ENCODE data around the gene CAPN14. TPM values are rescaled to one million over a fixed set of nuclear protein-coding genes. Genes with fewer than 3 reads are reported as not detected.

Gene CAPN14
- total RNA-seq, 1 experiment from 2014 or later, result 0.23 TPM

DNA sequence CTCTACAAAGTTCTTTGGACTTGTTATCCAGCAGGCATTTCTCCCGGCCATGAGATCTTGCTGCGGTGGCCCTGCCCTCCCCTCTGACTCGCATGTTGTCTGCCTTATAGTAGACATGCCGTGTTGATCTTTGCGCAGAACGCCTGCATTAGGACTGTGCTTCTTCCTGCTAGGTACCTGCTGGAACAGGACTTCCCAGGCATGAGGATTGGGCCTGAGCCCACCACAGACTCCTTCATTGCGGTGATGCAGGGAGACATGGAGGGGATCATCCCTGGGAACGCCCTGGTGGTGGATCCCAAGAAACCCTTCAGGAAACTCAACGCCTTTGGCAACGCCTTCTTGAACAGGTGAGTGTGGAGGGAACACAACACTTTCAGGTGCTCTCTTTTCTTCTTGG lies 26.8 kb upstream of the CAPN14 start:
- Histone ChIP-seq H3K27me3 (replicated peaks; ENCODE audit: control insufficient read depth, insufficient read depth, low read length) (no peaks in the 10 kb centered on the region; the same call in 1 of the 2 replicates), H3K36me3 (ENCODE audit: control insufficient read depth, insufficient read depth, low read length) (no peaks in the 10 kb centered on the region), H3K9me3 (no peaks in the 10 kb centered on the region), H3K4me3 (ENCODE audit: low read depth, low read length) (no peak overlapping the region), H3K4me1 (no peaks in the 10 kb centered on the region)
- ChIA-PET POLR2A (no interaction called here), CTCF (no interaction called here)
- BruUV-seq (replicated peaks), result no TSS peak
- Mint-ChIP-seq H3K27me3 (ENCODE audit: insufficient read depth, unreplicated experiment) (peaks cover 3% of the 10 kb centered on the region), H3K4me1 (ENCODE audit: low read depth, unreplicated experiment) (no peaks in the 10 kb centered on the region), H3K27ac (ENCODE audit: unreplicated experiment) (no peak overlapping the region), H3K4me3 (ENCODE audit: unreplicated experiment) (no peak overlapping the region), H3K9me3 (ENCODE audit: unreplicated experiment) (no peaks in the 10 kb centered on the region), H3K36me3 (ENCODE audit: insufficient read depth, unreplicated experiment) (no peaks in the 10 kb centered on the region)
- intact Hi-C loops (cut with micrococcal nuclease; ENCODE audit: unreplicated experiment), result no loop called here
- no peak for DNase-seq
- TF ChIP-seq CTCF (IDR thresholded peaks at IDR 0.05; ENCODE audit: insufficient read depth in 1 of 2, low read depth in 1 of 2, low read length in 1 of 2, severe bottlenecking in 1 of 2, unreplicated experiment in 1 of 2), result no peak

- ChIA-PET CTCF (no interaction called here), POLR2A (no interaction called here)
- no TSS peak for BruUV-seq (replicated peaks)
- Histone ChIP-seq H3K9me3 (no peaks in the 10 kb centered on the region), H3K27me3 (replicated peaks; ENCODE audit: control insufficient read depth, insufficient read depth, low read length) (no peaks in the 10 kb centered on the region; the same call in 1 of the 2 replicates), H3K36me3 (ENCODE audit: control insufficient read depth, insufficient read depth, low read length) (no peaks in the 10 kb centered on the region), H3K4me3 (ENCODE audit: low read depth, low read length) (no peak overlapping the region), H3K4me1 (no peaks in the 10 kb centered on the region)
- no peak for DNase-seq
- intact Hi-C loops (cut with micrococcal nuclease; ENCODE audit: unreplicated experiment), result no loop called here
- Mint-ChIP-seq H3K27me3 (ENCODE audit: insufficient read depth, unreplicated experiment) (peaks cover 3% of the 10 kb centered on the region), H3K4me3 (ENCODE audit: unreplicated experiment) (no peak overlapping the region), H3K27ac (ENCODE audit: unreplicated experiment) (no peak overlapping the region), H3K9me3 (ENCODE audit: unreplicated experiment) (no peaks in the 10 kb centered on the region), H3K4me1 (ENCODE audit: low read depth, unreplicated experiment) (no peaks in the 10 kb centered on the region), H3K36me3 (ENCODE audit: insufficient read depth, unreplicated experiment) (no peaks in the 10 kb centered on the region)
- no peak for TF ChIP-seq CTCF (IDR thresholded peaks at IDR 0.05; ENCODE audit: insufficient read depth in 1 of 2, low read depth in 1 of 2, low read length in 1 of 2, severe bottlenecking in 1 of 2, unreplicated experiment in 1 of 2)
These were observed 25.7 kb upstream of the CAPN14 start for GRCh38 chr2:31243053-31243452.

DNA sequence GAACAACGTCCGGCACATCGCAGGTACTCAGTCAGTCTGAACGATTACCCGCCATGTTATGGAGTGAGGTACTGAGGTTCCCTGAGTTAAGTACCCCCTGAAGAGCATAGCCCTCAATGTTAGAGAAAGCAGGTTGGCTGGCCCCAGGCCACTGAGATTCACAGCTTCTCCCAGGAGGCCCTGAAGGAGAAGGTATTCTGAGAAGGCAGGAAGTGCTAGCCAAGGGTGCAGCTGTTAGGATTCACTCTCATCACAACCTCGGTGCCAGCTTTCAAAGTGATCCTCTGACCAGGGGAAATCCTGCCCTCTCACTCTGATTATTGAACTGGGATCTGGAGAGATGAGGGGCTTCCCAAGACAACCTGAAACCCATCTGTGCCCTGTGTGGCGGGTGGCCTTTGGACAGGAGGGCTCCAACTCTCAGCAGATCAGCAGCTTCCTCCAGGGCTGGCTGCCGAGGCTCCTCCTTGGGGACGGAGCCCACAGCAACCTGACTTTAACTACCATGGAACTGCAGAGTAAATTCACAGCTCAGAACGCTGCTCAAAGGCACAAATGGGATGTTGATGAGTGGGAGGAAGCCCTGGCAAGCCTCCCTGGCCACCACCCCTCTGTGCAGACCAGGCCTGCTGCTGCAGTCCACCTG lies 24.4 kb upstream of the CAPN14 start:
- no peak for DNase-seq
- H3K4me3 Mint-ChIP-seq (ENCODE audit: unreplicated experiment), result no peak overlapping the region
- POLR2A ChIA-PET, result no interaction called here
- intact Hi-C loops (cut with micrococcal nuclease; ENCODE audit: unreplicated experiment), result no loop called here
- Histone ChIP-seq H3K27me3 (replicated peaks; ENCODE audit: control insufficient read depth, insufficient read depth, low read length) (no peaks in the 10 kb centered on the region; the same call in 1 of the 2 replicates), H3K36me3 (ENCODE audit: control insufficient read depth, insufficient read depth, low read length) (no peaks in the 10 kb centered on the region), H3K4me3 (ENCODE audit: low read depth, low read length) (no peak overlapping the region), H3K4me1 (no peaks in the 10 kb centered on the region), H3K9me3 (no peaks in the 10 kb centered on the region)
- H3K4me1 Mint-ChIP-seq (ENCODE audit: low read depth, unreplicated experiment), result no peaks in the 10 kb centered on the region
- TF ChIP-seq CTCF (IDR thresholded peaks at IDR 0.05; ENCODE audit: insufficient read depth in 1 of 2, low read depth in 1 of 2, low read length in 1 of 2, severe bottlenecking in 1 of 2, unreplicated experiment in 1 of 2), result no peak
- H3K9me3 Mint-ChIP-seq (ENCODE audit: unreplicated experiment), result no peaks in the 10 kb centered on the region
- H3K27ac Mint-ChIP-seq (ENCODE audit: unreplicated experiment), result no peak overlapping the region
- CTCF ChIA-PET, result no interaction called here
- H3K36me3 Mint-ChIP-seq (ENCODE audit: insufficient read depth, unreplicated experiment), result no peaks in the 10 kb centered on the region
- H3K27me3 Mint-ChIP-seq (ENCODE audit: insufficient read depth, unreplicated experiment), result peaks cover 3% of the 10 kb centered on the region
- BruUV-seq (replicated peaks), result no TSS peak
